Bronchial epithelial cell (primary cell): ENCODE measurements around the gene HIP1. TPM values are rescaled to one million over a fixed set of nuclear protein-coding genes. Genes with fewer than 3 reads are reported as not detected.
"Not testable (repeated sequence)": the region's sequence is repeated elsewhere in the genome, so short reads cannot be mapped to it uniquely, and the experiment has no call there.

Experiments
- DNase-seq: peaks from one replicate; pipeline ENCODE4 v3.0.0-alpha.2; 2010; ENCODE audit warnings: low read depth
- FAIRE-seq: peaks from 2 replicates; lab custom pipeline; 2011; peaks lifted over from hg19 to GRCh38; lab: Jason Lieb, UNC
- H3K27me3 ChIP-seq: 2 replicates; pipeline ENCODE4 v1.5.1; 2011; ENCODE audit warnings: low read length; ENCODE audit not compliant: control insufficient read depth, insufficient read depth
- H3K36me3 ChIP-seq: 2 replicates; pipeline ENCODE4 v1.5.1; 2011; ENCODE audit warnings: low read length; ENCODE audit not compliant: control insufficient read depth, insufficient read depth
- H3K4me3 ChIP-seq: 2 replicates; pipeline ENCODE4 v1.5.1; 2011; ENCODE audit warnings: mild to moderate bottlenecking, low read depth, low read length, control low read depth
- CTCF ChIP-seq: IDR thresholded peaks from 2 replicates; pipeline ENCODE4 v1.5.1; 2011; ENCODE audit warnings: mild to moderate bottlenecking, moderate library complexity, low read length, control low read depth, inconsistent platforms; ENCODE audit not compliant: insufficient read depth, severe bottlenecking
- total RNA-seq: library from RNA; depleted of rRNA; stranded (reverse); fragments of >200 nt; gene quantifications from 2 replicates; pipeline ENCODE4 v1.2.1, GENCODE V29; 2014

The HIP1 gene
- total RNA-seq, 1 donor from 2014 or later = 3.2 TPM

- no peaks in the 10 kb centered on the region for H3K27me3 ChIP-seq
- no peak for TF ChIP-seq CTCF
- no peak overlapping the region for H3K4me3 ChIP-seq
- H3K36me3 ChIP-seq = no peaks in the 10 kb centered on the region
- FAIRE-seq = no peak
- DNase-seq = no peak
Measured at GRCh38 chr7:75571209-75571608, 167.5 kb downstream of the HIP1 start.

- not testable (repeated sequence) for DNase-seq, H3K36me3 ChIP-seq, FAIRE-seq, H3K4me3 ChIP-seq, H3K27me3 ChIP-seq
Measured at GRCh38 chr7:75569629-75570282, 169.0 kb downstream of the HIP1 start.

GRCh38 chr7:75567948-75568595 is 170.7 kb downstream of the HIP1 start:
- Histone ChIP-seq H3K36me3 (no peaks in the 10 kb centered on the region), H3K27me3 (no peaks in the 10 kb centered on the region), H3K4me3 (no peak overlapping the region)
- no peak for TF ChIP-seq CTCF
- DNase-seq (no peak), FAIRE-seq (no peak)

- no peak for FAIRE-seq
- H3K36me3 ChIP-seq = peaks cover 3% of the 10 kb centered on the region
- TF ChIP-seq CTCF = no peak
- H3K4me3 ChIP-seq = no peak overlapping the region
- peak; percentile 89 for DNase-seq
- no peaks in the 10 kb centered on the region for H3K27me3 ChIP-seq
Measured at GRCh38 chr7:75565132-75565837, 173.5 kb downstream of the HIP1 start.

GRCh38 chr7:75563171-75563570 is 175.6 kb downstream of the HIP1 start:
- FAIRE-seq (no peak), DNase-seq (no peak)
- peaks cover 3% of the 10 kb centered on the region for H3K36me3 ChIP-seq
- no peaks in the 10 kb centered on the region for H3K27me3 ChIP-seq
- TF ChIP-seq CTCF = no peak
- H3K4me3 ChIP-seq = no peak overlapping the region

GRCh38 chr7:75559976-75560365 is 178.8 kb downstream of the HIP1 start:
- FAIRE-seq (no peak), DNase-seq (no peak)
- Histone ChIP-seq H3K27me3 (no peaks in the 10 kb centered on the region), H3K36me3 (peaks cover 3% of the 10 kb centered on the region), H3K4me3 (no peak overlapping the region)
- no peak for TF ChIP-seq CTCF
